Hematopoietic multipotent progenitor cell treated with erythropoietin and hydrocortisone succinate and interleukin-3 and kit ligand, for 15 days (in vitro differentiated cells): ENCODE results near the gene RGR.

Experiments
- DNase-seq: peaks from one replicate; pipeline ENCODE4 v3.0.0-alpha.2; 2015; ENCODE audit warnings: low spot score

Gene RGR

DNA sequence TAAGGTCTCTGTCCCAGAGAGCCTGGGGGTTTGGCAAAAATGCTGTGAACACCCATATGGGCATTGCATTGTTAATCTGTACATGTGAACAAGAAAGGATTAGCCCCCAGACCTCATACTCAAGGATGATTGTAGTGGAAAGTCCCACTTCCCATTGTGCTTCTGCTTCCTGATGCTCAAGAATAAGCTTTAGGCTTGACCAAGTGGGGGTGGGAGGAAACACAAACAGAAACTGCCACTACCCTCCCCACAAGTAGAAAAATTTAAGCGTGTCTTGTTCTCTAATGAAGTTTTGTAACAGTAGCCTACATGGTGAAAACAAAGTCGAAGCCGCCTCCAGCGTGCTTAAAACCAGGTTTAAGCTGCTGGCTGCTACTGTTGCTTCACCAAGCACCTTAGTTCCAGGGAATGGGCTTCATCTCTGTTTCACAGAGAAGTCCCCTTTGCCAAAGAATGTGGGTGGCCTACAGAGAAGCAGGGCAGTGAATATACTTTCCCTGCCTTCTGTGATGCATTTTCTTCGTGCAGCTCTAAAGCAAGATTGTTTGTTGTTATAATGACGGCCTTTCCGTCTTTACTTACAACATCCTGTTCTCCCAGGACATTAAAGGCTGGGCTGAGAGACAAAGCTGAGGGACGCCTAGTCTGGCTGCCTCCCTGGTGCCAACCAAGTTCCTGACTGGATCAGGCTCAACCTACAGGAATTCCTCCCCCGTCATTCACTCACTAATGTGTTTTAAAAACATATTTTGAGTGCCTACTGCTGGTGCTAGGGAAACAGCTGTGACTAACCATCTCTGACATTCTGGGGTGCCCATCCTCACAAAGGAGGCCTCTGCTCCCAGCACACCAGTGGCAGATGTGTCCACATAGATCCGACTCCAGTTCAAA lies 51.5 kb downstream of the RGR start:
- no peak for DNase-seq

DNA sequence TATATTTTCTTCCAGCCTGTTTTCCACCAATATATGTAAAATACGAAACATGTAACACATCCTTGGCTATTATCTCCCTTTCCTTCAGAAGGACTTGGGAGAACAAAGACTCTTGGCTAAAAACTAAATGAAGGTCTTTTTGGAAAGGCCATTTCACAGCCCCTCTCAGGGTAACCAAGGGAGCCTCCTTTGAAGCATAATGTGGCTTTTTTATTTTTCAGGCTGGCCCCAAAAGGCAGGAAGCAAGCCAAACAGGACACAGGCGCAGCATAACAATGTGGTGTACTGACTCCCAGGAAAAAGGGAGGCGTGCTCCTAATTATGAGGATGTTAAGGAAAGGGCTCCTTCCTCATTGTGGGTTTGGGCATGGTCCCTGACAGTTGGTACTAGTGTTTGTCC lies 53.2 kb downstream of the RGR start:
- DNase-seq = no peak

DNA sequence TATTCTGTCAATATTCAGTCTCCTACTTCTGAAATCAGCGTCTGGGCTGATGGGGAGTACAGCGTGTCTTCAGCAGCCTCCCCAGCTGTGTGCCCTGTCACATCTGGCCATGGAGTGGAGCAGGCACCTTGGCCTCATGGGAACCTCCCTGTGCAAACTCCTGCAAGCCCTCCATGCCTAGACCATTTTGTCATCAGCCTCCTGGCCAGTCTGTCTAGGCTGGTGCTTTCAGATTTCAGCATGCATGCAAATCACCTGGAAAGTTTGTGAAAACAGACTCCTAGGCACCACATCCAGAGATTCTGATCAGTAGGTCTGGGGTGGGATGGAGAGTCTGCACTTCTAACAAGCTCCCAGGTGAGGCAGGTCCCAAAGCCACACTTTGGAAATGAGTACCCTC lies 57.4 kb downstream of the RGR start:
- no peak for DNase-seq

DNA sequence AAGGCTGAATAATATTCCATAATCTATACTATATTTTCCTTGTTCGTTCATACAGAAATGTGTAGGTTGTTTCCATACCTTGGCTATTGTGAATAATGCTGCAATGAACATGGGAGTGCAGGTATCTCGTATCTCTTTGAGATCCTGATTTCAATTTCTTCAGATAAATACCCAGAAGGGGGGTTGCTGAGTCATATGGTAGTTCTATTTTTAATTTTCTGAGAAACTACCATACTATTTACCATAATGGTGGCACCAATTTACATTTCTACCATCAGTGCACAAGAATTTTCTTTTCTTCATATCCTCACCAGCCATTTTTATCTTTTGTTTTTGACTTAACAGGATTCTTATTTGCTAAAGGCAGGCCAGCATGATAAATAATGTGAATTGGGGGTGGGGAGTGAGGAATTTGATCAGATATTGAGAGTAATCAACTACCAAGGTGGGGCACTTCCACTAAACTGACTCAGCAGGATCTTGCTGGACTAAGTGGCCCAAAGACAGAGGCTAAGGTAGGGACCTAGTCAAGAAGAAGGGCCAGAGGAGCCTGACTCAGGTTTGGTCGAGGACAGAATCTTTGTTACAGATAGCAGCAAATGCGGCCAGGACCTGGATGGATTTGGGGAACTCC lies 62.0 kb downstream of the RGR start:
- DNase-seq = no peak

DNA sequence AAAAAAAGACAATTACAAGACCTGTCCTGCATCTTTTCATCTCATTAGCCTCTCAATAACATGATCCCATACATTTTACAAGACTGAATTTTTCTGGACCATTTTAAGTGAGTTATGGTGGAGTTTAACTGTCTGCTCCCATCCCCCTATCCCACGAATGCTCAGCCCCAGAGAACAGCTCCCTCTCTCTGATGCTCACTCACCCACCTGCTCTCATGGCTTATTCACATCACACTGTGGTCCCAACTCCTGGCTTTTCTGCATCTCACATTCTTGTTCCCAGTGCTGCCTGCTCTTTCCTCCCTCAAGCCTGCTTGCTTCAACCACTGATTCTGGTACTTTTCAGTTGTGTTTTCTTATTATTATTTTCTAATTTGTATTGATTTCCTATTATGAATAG lies 63.2 kb downstream of the RGR start:
- DNase-seq = no peak

DNA sequence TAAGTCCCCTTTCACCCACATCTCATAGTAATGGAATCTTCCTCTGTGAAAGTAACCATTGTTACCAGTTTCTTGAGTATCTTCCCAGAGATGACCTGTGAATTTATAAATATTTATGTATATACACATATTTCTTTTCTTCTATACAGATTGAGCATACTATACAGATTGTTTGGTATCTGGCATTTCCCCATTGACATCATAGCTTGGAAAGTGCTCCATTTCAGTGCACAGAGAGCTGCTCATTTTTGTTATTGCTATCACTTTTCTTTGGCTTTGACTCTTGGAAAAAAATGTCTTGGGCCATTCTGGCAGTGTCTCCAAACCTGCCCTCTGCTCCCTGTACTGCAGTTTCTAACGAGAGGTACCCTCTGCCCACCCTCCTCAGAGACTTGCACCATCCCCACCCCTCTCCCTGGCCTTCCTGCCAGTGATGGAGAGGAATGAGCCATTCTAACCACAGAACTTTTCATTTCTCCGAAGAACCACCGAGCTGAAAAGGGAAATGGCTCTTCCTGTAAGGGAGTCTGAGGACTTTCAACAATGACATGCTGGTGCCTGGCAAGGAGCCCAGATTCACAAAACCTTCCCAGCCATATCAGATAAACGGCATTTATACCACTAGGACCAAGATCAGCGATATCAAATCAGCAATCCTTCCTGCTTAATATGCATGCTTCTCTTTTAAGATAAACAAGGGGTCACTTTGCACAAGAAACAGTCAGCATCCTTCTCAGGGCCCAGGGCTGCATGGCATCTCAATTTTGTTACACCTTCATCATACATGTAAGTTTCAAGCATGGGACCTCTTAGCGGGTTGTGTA lies 63.8 kb downstream of the RGR start:
- no peak for DNase-seq
